NAMALWA (cell line): Measurements from ENCODE around the gene ADCY10.
"Not testable (repeated sequence)": the region's sequence is repeated elsewhere in the genome, so short reads cannot be mapped to it uniquely, and the experiment has no call there.

ENCODE experiments used
- DNase-seq: peaks from one replicate; pipeline ENCODE4 v3.0.0-alpha.2; 2015; ENCODE audit warnings: low spot score

ADCY10 gene

DNA sequence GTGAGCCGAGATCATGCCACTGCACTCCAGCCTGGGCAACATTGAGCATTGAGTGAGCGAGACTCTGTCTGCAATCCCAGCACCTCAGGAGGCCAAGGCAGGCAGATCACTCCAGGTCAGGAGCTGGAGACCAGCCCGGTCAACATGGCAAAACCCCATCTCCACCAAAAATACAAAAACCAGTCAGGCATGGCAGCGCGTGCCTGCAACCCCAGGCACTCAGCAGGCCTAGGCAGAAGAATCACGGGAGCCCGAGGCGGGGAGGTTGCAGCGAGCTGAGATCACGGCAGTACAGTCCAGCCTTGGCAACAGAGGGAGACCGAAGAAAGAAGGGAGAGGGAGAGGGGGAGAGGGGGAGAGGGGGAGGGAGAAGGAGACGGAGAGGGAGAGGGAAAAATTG, 107.3 kb downstream of the ADCY10 start:
- DNase-seq, result not testable (repeated sequence)

DNA sequence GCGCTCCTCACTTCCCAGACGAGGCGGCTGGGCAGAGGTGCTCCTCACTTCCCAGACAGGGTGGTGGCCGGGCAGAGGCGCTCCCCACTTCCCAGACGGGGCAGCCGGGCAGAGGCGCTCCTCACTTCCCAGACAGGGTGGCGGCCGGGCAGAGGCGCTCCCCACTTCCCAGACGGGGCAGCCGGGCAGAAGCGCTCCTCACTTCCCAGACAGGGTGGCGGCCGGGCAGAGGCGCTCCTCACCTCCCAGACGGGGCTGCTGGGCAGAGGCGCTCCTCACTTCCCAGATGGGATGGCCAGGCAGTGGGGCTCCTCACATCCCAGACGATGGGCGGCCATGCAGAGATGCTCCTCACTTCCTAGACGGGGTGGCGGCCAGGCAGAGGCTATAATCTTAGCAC, 107.7 kb downstream of the ADCY10 start:
- DNase-seq, result not testable (repeated sequence)

DNA sequence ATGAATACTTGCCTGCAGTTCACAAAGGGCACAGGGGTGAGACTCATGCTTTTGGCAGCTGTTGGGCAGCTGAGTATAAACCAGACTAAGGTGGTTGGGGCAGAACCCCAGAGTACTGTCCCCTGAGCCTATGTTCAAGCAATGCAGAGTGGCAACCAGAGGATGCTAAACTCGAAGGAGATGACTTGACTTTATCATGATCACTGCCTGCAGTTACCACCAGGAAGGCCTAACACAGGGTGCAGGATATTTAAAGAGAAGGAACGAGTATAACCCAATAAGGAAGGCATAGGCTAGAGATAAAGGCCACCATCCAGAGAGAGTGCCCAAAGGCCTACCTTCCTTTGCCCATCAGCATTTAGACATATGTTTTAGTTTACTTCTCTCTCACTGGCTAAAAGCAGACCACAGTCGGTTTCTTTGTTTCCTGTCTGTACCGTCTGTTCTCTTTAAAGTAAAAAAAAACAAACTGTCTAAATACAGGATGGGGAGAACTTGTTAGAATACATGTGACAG, 108.8 kb downstream of the ADCY10 start:
- peak; percentile 45 for DNase-seq

DNA sequence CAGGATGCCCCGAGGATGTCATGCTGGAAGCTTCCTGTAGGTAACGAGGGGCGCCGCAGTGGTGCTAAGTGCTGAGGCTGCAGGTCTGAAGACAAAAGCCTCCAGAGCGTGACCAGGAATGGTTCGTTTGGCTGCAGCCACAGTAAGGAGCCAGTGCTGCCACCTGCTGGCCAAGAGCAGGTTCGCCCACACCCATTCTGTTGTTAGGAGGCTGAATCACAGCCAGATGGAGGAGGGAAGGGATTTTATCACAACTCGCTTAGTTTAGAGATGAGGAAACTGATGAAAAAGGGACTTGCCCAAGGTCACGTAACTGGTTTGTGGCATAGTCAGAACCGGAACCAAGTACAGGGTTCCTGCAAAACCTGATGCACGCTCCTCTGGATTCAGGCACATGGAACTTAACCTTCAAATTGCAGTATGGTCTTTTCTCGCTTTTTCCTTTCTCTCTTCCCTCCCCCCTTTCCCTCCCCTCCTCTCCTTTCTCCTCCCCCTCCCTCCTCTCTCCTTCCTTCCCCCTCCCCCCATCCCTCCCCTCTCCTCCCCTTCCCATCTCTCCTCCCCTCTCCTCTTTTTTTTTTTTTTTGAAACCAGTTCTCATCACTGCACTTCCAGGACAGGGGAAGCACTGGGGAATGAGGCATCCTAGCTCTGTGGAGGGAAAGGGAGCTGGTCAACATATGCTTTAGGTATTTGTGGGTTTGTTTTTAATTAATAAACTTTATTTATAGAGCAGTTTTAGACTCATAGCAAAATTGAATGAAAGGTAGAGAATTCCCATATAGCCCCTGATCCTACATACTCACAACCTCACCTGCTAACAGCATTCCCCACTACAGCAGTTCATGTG, 110.4 kb downstream of the ADCY10 start:
- peak; percentile 99 for DNase-seq

DNA sequence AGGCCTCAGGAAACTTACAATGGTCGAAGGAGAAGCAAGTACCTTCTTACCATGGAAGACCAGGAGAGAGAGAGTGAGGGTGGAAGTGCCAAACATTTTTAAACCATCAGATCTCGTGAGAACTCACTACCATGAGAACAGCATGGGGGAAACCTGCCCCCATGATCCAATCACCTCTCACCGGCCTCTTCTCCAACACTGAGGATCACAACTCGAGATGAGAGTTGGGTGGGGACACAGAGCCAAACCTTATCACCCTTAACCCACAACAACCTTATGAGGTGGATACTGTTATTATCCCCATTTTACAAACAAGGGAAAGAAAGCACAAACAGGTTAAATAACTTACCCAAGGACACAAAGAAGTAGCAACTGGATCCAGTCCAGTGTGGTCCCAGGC, 111.7 kb downstream of the ADCY10 start:
- no peak for DNase-seq

DNA sequence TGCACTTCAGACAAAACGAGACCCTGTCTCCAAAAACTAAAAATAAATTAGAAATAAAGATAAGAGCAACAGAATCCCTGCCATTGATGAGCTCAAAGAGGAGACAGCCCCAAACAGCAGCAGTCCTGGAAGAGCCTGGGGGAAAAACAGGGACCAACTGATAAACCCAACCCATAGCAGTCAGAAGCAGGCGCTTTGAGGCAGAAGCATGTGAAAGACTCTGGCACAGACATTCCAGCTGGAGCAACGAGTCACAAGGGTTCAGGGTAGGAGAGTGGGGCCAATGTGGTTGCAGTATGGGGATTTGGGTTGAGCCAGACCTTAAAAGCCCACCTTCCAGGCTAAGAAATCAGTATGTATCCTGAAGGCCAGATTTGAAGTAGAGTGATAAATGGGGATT, 113.7 kb downstream of the ADCY10 start:
- no peak for DNase-seq

DNA sequence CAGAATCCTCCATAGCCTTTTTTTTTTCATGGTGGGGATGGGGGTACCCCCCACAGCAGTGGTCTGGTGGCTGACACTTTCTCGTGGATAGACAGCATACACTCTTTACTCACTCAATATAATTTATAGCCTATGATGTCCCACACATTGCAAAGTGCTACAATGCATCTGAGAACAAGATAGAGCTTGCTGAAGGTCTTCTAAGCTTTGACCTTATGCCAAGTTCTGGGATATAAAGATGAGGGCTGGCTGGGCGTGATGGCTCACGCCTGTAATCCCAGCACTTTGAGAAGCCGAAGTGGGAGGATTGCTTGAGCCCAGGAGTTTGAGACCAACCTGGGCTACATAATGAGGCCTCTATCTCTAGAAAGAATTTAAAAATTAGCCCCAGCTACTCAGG, 114.2 kb downstream of the ADCY10 start:
- no peak for DNase-seq

DNA sequence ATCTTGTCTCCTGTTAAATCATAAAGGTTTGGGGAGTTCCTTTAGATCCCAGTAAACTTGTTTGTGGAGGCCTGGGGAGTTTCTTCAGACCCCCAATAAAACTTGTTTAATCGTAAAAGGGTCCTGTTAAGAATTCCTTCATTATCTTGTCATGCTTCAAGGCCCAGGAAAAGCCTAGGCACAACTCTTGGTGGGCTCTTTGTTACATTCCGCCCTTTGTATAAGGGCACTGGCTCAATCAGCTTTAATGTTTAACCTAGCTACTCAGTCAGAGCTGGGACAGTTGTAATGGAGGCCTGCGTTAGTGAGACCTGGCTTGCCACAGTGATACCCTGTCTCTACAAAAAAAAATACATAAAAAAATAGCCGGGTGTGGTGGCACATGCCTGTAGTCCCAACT, 115.0 kb downstream of the ADCY10 start:
- DNase-seq, result no peak

DNA sequence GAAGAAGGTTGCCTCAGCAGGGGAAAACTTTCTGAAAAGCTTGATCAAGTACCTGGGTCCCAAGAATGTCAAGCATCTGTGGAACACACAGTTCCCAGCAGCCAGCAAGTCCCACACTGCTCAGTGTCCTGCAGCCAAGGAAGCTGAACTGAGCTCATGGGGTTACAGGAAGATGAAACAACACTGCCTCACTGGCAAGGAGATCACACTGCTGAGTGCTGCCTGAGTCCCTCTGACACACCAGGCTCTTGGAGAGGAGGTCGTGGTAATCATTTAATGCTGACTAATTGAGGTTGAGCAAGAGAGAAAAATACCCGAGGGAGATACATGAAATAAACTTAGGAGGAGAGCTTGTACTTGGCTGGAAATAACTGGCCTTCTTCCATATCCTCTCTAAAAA, 116.9 kb downstream of the ADCY10 start:
- DNase-seq, result peak; percentile 36

DNA sequence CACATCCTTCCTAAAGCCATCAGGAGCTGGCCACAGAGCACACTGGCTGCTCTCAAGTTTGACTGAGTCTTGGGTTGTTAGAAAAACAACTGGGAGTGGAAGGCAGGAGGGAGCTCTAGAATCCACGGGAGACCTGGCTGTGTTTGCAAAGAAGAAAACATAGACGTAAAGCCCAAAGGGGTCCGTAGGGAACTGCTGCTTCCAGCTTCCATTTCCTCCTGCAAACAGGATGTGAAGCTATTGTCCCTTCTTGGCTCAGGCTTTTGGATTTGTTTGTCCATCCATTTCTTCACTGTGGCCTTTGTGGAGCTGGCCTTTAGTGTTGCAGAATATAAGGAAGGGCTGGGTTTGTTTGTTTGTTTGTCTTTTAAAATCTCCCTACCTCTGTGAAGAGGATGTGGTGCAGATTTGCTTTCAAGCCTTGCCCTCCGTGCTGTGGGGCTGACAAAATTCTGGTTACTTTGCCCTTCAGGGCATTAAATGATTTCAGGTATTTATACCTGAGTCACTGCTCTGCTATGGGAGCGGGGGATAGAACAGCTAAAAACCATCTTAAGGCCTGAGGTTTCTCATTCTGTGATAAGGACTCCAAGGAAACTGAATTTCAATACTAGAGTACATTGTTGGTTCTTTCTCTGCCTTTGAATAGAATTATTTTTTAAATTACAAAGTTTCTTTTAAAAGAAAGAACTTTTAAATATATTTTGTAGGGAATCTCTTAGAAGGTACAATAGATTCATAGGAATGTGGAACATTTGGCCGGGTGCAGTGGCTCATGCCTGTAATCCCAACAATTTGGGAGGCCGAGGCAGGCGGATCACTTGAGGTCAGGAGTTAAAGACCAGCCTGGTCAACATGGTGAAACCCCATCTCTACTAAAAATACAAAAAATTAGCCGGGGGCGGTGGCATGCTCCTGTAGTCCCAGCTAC, 117.9 kb downstream of the ADCY10 start:
- no peak for DNase-seq

DNA sequence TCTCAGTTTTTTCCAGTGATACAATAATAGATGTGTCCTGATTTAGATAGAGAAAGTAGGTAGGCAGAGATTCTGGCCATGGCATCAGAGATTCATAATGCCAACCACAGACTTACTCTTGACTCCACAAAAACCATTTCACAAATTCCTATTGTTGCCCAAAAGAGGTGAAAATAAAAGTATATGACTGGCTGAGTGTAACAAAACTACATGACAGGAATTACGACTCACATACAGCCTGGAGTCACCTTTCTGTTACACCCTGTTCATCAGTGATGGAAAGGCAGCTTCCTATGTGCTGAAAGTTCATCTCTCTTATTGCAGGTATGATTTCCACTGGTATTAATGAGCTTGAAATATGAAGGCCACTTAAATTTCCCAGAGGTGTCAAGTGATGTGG, 119.9 kb downstream of the ADCY10 start:
- DNase-seq, result no peak

DNA sequence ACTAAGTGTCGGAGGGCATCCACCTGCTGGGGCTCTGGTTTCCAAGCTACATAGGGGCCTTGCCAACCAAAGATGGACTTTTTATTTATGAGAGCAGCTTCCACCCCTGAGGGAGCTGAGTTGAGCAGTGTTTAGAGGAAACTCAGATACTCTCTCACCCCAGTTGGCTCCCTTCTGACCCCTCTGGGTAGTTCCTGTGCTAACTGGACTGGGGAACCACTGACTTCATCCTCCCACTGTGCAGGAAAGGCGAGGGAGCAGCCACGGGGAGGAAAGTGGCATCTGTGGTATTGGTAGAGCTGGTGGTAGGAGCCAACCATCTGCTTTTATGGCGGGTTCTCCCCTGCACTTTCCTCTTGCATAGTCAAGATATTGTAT, 121.8 kb downstream of the ADCY10 start:
- no peak for DNase-seq

DNA sequence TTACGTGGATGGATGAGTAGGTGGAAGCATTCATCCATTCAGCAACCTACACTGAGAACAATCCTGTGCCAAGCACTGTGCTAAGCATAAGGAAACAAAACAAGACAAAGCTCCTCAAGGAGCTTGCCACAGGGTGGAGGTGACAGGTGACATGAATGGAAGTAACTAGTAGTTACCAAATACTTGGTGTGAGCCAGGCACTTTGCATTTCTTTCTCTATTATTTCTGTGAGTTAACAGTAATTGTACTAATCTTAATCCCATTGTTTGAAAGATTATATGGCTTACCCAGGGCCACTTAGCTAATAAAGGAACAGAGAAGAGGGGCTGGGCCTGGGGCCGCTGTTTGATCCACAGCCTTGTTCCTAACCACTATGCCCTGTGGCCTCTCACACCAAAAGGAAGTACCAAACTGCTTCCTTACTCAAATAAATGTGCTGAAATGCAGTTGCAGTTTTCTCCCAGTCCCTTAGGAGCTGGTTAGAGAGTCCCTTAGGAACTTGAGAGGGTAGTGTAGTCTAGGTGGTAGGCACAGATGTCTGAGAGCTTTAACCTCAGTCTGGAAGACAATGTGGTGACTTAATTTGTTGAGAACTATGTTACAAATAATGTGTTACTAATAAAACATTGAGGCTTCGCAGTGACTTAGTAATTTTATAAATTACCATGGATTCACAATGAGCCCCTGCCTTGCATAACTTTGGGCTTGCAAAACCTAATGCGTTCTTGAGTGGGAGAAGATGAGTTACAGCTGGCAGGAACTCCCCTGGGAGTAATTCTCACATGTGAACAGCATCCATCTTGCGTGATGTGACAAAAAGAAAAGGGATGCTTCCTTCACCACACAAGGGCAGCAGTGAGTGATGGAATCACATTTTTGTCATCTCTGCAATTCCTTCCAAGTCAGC, 122.4 kb downstream of the ADCY10 start:
- no peak for DNase-seq

DNA sequence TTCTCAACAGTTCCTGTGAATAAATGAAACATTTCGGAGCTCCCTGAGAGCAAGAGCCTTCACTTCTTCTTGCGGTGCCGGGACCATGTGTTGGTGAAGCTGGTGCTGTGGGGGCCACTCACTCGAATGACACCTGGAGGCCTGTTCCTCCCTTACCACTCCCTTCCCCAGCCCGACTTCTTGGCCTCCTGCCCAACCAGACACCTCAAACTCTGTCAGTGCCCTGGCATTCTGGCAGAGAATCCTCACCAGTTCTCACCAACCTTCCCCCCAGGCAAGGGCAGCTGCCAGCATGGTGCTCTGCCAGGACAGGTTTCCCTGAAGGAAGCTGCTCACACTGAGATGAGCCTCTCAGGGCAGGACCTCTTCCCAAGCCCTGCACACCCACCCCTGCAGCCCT, 123.8 kb downstream of the ADCY10 start:
- DNase-seq, result no peak

DNA sequence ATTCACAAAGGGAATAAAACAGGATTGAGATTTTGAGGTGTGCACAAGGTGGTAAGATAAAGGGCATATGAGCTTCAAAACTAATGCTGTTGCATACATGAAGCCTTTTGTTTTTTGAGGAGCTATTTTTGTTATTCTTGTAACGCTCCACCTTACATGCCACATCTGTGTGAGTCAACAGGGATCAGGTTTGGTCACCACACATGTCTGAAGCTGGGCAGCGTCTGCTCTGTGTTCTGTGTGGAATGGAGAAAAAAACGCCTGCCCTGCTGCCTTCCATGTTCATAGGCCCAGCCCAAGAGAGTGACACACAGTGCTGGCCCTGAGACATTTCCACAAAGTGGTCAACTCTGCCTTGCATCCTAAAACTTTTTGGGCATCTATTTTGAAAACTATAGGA, 124.4 kb downstream of the ADCY10 start:
- no peak for DNase-seq

DNA sequence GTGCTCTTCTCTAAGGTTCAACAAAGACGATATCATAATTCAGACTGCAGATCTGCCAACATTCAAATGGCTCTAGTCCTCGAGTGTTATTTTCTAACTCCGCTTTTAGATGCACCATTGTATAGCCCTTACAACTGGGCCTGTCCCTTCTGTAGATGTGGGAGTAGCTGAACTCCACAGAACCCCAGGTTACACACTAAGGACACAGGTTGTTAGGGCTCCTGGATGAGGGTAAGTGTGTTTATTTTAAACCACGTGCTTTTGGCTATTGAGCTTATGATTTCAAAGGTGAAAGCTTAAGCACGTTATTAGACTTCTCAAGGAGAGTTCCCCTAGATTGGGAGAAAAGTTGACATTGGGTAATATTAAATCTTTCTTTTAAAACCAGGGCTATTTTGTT, 127.4 kb downstream of the ADCY10 start:
- DNase-seq, result no peak

DNA sequence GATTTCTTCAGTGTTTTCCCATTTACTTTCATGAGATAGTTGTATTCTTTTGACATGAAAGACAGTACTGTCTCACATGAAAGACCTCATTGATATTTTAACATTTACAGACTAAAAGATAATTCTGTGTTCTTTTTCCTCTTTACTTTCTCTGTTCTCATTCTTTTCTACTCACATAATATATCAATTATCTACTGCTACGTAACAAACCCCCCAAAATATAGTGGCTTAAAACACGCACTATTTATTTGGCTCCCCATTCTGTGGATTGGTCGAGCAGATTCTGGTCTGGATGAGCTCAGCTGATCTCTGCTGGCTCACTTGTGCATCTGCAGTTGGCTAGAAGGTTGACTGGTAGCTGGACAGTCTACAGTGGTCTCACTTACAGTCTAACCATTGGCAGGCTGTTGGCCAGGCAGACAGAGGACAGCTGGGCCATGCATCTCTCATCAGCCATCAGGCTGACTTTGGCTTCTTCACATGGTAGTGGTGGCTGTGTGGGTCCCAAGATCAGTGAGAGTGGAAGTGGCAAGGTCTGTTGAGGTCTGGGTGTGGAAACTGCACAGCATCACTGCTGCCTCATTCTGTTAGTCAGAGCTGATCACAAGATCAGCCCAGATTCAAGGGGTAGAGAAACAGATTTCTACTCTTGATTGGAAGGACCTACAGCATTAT, 128.9 kb downstream of the ADCY10 start:
- no peak for DNase-seq

DNA sequence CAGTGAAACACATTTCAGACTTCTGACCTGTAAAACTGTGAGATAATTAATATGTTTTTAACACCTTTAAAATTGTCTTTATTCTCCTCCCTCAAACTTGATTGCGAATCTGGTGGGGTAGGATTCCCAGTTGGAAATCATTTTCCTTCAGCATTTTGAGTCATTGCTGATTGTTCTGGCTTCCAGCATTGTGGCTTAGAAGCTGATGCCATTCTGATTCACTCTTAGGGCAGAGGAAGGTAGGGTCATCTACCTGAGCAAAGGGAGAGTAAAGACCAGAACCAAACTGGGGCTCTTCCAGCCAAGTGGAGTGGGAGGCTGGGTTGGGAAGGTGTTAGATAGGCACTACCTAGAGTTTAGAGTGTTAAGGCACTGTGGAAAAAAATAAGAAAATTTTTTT, 131.0 kb downstream of the ADCY10 start:
- no peak for DNase-seq

DNA sequence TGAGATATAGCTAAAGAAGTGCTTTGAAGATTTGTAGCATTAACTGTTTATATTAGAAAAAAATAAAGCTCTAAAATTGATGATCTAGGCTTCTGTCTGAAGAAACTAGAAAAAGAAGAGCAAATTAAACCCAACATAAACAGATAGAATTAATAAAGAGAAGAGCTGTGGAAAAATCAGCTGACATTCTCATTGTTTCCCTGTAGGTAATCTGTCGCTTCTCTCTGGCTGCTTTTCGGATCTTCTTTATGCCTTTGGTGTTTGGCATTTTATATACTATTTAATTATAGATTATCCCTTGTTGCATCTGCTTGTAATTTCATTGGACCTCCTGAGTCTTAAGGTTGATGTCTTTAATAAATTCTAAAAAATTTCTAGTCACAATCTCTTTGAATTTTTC, 132.4 kb downstream of the ADCY10 start:
- no peak for DNase-seq

DNA sequence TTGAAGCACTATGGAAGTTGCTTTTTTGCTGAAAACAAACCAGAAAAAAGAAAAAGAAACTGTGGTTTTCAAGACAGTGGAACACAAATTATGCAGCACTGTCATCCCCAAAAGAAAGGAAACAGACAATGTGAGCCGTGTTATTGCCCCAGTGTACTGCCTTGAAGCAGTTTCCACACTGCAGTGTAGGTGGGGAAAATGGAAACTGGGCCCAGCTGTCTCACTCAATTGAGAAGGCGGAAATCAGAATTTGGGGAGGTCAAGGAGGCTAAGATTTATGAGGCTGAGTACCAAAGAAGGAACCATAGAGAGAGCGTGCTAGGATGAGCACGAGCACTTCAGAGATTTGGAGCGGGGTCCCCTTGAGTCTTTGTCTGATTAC, 136.7 kb downstream of the ADCY10 start:
- no peak for DNase-seq

DNA sequence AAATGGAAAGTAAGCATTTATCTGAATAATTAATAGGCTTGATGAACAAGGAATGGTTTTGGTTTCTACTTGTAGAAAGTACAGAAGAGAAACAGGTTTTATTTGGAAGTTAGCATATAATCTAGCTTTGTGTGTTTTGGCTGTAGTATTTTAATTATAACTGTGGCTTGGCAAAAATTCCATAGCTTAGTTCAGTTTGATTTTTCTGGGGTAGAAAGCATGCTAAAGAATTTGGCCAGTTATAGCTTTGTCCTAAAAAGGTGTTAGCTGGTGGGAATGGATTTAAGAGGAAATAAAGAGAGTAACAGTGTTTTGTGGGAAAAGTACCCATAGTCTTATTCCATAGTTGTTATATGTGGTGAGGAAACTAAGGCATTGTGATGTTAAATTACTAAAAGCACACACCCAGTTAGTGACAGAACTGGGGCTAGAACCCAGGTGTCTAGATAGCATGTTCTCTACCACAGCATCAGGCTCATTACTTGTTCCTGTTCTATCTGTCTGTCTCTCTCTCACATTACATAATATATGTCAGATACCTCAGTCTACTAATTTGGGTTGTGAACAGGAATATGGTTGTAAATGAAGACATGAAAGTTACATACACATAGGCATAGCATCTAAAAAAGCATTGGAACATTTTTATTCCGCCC, 137.2 kb downstream of the ADCY10 start:
- DNase-seq, result no peak
